ENCODE results near the gene LACTB. TPM values are rescaled to one million over a fixed set of nuclear protein-coding genes. Genes with fewer than 3 reads are reported as not detected.

LACTB gene
- total and polyA plus RNA-seq, 2 of the 13 experiments (the other 11 are each of a cell fraction or from before 2014, with no cell fraction given) = 14.8 to 23.0 TPM

GRCh38 chr15:63079947-63080626 lies 41.6 kb upstream of the LACTB start (continued):
- TF ChIP-seq FOXP4 (CRISPR knock-in tag; IDR thresholded peaks at IDR 0.05) (no peak; the same call in 1 of the 2 replicates), ATF1 (CRISPR knock-in tag; IDR thresholded peaks at IDR 0.05) (no peak), ONECUT2 (CRISPR knock-in tag; IDR thresholded peaks at IDR 0.05) (no peak), HOMEZ (CRISPR knock-in tag; IDR thresholded peaks at IDR 0.05; ENCODE audit: low read depth) (no peak), ZNF687 (CRISPR knock-in tag; IDR thresholded peaks at IDR 0.05) (peak; percentile 54), SALL1 (CRISPR knock-in tag; IDR thresholded peaks at IDR 0.05) (peak; percentile 46), ZBTB7B (CRISPR knock-in tag; IDR thresholded peaks at IDR 0.05) (0 out of 2 replicates have a peak, but pooled peaks have one; percentile 49), HIC2 (CRISPR knock-in tag; IDR thresholded peaks at IDR 0.05; ENCODE audit: low read depth) (0 out of 2 replicates have a peak, but pooled peaks have one; percentile 36), JUNB (CRISPR knock-in tag; IDR thresholded peaks at IDR 0.05; ENCODE audit: borderline replicate concordance) (0 out of 2 replicates have a peak, but pooled peaks have one; percentile 39)

Data from HepG2 (cell line).